Suppressor macrophage (primary cell): ENCODE data around the gene ASCC1.
"Not testable (repeated sequence)": the region's sequence is repeated elsewhere in the genome, so short reads cannot be mapped to it uniquely, and the experiment has no call there.

Experiments used
- DNase-seq, 4 experiments: peaks; one replicate each; pipeline ENCODE4 v3.0.0-alpha.2; 2020 to 2022

The ASCC1 gene

GRCh38 chr10:72248468-72249151, 32.5 kb upstream of the ASCC1 start:
- peak in 3 of 4 experiments; percentile 22 to 42 (median 41) for DNase-seq

DNA sequence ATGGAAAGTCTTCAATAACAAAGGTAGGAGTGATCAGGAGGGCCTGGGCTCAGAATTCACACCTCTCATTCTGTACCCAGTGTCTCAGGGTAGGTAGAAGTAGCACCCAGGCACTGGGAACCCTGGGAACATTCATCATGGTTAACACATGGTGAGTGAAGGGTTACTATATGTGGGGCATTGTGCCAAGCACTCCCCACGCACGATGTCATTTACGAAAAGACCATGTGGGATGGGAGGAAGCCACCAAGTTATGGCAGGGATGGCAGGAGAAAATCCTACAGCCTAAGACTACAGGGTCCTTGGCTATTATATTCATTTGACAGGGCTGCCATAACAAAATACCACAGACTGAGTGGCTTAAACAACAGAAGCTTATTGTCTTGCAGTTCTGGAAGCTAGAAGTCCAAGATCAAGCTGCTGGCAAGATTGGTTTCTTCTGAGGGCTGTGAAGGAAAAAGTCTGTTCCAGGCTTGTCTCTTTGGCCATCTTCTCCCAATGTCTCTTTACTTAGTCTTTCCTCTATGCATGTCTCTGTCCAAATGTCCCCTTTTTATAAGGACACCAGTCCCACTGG, 30.0 kb upstream of the ASCC1 start:
- peak; percentile 53 to 71 (median 65) for DNase-seq

DNA sequence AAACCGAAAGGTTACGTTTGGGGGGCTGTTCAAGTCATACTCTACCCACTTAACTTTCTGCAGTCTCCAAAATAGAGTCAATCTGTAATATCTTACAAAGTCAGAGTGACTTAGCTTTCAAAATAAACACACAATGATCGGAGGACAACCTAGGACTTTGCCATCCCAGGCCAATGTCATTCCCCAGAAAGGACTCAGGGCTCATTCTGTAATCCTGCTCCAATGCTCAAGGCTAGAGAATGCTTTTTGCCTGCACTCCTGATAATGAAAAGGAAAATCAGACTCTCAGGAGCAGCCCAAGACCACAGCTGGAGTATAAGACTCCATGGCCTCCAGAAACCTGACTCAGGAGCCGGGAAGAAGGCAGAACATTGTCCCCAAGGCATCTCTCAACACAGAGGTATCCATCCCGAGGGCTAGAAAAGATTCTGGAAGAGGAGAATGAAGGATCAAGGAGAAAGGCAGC, 28.5 kb upstream of the ASCC1 start:
- no peak for DNase-seq

- no peak for DNase-seq
Observed at GRCh38 chr10:72243822-72244437, 27.9 kb upstream of the ASCC1 start.

DNA sequence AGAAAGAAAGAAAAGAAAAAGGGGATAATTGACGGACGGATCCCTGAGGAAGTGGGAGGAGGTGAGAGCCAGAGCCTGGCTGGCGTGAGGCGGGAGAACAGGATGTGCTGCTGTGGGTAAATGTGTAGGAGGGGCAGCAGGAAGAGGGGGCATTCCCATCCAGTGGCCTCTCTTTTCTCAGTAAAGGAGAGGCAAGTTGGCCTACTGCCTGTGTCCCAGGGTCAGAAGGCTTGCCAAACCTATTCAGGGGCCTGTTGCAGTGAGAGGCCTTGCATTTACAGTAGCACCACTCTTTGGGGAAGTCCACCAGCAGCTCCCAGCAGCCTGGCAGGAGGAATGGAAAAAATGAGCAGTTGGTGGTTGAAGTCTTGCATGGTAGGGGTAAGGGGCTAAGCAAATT, 26.6 kb upstream of the ASCC1 start:
- DNase-seq = peak; percentile 68 to 86 (median 78)

- no peak for DNase-seq
Observed at GRCh38 chr10:72241691-72242252, 25.7 kb upstream of the ASCC1 start.

DNA sequence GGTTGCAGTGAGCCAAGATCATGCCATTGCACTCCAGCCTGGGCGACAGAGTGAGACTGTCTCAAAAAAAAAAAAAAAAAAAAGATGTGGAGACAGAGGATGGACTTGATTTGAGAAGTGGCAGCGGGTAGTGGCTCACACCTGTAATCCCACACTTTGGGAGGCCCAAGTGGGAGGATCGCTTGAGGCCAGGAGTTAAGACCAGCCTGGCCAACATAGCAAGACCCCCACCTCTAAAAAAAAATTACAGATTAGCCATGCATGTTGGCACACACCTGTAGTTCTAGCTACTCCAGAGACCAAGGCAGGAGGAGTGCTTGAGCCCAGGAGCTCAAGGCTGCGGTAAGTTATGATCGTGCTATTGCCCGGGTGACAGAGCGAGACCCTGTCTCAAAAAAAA, 24.3 kb upstream of the ASCC1 start:
- no peak for DNase-seq

- DNase-seq = peak in 2 of 4 experiments; percentile 55 to 63
Observed at GRCh38 chr10:72239409-72239808, 23.3 kb upstream of the ASCC1 start.

DNA sequence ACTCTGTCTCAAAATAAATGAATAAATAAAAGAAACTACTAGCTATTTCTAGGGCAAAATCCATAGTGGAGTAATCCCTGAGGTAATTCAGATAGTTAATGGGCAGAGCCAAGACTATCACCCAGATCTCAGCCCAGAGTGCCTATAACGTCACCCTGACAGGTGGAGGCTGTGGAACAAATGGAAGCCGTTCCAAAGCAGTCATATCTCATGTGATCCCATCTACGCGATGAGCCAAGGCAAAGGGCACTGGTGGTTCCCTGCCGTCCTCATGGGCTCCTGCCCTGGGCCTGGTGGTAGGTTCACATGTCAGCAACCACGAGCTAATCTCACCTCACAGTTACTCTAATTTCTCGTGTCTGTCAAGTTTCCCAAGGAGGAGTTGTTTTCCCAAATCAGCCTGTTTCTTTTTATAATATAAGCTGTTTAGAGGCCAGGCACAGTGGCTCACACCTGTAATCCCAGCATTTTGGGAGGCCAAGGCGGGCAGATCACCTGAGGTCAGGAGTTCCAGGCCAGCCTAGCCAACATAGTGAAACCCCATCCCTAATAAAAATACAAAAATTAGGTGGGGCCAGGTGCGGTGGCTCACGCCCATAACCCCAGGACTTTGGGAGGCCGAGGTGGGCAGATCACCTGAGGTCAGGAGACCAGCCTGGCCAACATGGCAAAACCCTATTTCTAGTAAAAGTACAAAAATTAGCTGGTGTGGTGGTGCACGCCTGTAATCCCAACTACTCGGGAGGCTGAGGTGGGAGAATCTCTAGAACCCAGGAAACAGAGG, 22.5 kb upstream of the ASCC1 start:
- no peak for DNase-seq

DNA sequence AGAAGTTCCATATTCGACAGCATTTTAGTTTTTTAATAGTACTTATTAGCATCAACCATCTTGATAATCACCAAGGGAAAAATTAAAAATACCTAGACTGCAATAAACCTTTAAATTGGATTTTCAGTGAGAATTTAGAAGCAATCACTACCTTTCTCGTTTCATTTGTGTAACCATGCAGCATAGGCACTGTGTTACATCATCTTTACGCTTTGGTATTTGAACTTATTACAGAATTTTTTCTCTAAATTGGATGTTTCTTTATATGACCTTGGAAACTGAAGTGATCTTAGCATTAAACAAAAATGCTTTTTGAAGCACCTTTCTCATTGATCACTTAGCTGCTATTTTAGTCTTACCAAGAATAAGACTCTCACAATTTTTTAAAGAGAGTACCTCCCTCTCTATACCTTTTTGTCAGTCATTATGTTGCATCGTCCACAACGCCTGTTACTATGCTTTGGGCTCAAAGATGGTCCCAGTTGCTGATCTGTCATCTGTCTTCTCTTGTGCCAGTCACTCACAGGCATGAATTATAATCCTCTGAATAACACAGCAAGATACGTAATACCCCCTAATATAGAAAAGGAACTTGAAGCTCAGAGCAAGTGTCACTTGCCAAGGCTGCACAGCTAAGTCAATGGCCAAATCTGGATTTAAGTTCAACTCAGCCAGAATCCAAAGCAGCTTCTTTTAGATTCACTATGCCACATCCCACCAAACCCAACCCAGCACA, 19.6 kb upstream of the ASCC1 start:
- no peak for DNase-seq

GRCh38 chr10:72234560-72235095, 18.6 kb upstream of the ASCC1 start:
- no peak for DNase-seq

- no peak for DNase-seq
Observed at GRCh38 chr10:72233621-72234020, 17.5 kb upstream of the ASCC1 start.

DNA sequence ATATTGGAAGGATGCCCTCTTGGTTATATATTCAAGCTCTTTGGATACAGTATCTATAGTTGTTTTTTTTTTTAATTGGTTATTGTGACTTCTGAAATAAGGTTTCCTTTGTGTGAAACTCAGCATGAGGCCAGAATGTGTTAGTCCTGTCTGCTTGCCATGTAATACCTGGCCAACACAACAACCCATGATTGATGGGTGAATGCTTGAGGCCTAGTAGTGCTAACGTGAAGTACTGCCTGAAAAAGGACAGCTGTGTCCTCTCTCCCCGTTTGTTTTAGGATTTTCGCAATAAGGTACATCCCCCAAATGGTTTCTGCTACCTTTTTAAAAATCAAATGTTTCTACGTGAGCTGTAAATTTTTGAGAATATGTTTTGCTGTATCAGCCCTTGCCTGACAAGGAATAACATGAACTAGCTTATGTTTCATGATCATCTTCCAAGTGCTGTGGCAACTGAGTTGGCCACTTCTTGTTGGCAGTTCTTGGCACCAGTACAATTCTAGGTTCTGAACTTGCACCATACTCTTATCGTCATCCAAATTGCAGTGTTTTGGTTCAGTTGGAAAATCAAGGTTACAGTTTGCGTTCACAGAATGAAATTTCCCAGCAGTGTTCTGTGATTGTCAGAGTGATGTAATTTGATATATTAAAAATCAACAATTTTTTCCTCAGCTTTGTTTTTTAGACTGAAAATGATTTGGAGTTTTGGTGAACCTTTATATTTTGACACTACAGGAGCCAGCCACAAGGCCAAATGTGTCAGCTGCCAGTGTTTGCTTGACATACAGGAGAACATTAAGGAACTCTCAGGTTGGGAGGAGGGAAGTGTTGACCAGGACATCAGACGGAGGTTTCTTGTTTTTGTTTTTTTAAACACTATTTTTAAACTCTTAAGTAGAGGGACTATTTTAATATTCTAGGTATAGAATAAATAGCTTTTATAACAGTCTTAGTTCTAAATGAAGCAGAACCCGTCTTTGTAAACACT, 13.5 kb upstream of the ASCC1 start:
- peak; percentile 38 to 73 (median 44) for DNase-seq

DNA sequence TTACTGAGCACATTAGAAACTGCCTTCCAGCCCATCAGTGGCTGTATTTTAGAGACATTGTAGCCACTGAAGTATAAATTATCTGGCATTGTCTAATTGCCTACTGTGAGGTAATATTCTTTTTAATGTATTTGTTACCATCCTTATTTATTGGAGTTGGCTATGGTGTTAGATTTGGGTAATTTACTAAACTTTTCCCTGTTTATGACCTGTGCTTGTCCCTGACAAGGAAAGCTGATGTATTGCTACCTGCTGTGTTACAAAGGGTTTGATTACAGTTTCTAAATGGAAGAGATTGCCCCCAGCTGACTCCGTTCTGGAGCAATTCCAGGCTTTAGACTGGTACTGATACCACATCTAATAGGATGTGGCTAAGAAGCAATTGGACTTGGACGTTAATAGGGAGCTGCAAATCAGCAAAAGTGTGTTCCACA, 12.3 kb upstream of the ASCC1 start:
- DNase-seq = no peak

DNA sequence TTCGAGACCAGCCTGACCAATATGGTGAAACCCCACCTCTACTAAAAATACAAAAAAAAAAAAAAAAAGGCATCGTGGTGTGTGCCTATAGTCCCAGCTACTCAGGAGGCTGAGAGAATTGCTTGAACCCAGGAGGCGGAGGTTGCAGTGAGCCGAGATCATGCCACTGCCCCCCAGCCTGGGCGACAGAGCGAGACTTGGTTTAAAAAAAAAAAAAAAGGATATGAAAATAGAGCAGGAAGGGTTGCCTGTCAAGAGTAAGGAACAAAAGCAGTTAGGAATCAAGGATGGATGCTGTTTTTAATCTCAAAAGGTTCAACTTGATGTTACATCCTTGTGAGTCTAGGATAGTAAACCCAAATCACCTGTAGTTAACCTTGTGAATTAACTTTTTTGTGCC, 11.8 kb upstream of the ASCC1 start:
- DNase-seq = no peak

DNA sequence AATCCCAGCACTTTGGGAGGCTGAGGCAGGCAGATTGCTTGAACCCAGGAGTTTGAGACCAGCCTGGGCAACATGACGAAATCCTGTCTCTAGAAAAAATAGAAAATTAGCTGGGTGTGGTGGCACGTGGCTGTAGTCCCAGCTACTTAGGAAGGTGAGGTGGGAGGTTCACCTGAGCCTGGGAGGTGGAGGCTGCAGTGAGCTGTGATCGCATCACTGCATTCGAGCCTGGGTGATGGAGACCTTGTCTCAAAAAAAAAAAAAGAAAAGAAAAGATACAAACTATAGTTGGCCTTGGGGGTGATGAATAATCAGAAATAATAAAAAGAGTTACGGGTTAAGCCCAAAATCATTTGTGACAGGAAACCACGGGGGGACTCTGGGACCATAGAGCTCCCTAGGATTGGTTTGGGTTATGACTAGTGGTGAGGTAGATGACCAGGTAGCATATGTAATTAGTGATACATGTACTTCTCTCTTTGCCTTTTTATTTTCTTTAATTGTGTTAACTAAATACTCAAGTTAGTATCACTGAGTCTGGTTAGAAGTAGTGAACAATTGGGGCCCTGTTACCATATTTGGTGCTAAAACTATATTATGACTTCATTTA, 10.4 kb upstream of the ASCC1 start:
- DNase-seq = no peak

DNA sequence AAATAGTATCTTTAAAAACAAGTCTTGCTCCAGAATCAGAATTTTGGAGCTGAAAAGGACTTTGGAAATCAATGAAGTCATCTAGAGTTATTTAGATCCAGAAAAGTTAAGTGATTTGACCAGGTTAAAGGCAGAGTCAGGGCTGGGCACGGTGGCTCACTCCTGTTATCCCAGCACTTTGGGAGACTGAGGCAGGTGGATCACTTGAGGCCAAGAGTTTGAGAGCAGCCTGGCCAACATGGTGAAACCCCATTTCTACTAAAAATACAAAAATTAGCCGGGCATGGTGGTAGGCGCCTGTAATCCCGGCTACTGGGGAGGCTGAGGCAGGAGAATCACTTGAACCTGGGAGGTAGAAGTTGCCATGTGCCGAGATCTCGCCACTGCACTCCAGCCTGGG, 8.1 kb upstream of the ASCC1 start:
- DNase-seq = not testable (repeated sequence)

DNA sequence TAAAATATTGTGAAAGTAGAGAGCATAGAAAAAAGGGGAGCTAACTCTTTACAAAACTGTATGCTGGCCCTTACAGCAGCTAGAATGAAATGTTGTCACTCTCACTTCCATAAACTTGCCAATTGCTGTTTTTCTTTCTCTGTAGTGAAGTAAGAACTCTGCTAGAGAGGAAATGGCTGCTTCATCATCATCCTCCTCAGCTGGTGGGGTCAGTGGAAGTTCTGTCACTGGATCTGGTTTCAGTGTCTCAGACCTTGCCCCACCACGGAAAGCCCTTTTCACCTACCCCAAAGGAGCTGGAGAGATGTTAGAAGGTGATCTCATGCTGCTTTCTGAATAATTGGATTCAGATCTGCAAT, 7.6 kb upstream of the ASCC1 start:
- DNase-seq = peak; percentile 61 to 85 (median 75)

GRCh38 chr10:72221278-72221677, 5.2 kb upstream of the ASCC1 start:
- DNase-seq = no peak

GRCh38 chr10:72220637-72221036, 4.6 kb upstream of the ASCC1 start:
- DNase-seq = peak in 2 of 4 experiments; percentile 22 to 23
